A172 (cell line): ENCODE measurements around the gene SNX2. TPM values are rescaled to one million over a fixed set of nuclear protein-coding genes. Genes with fewer than 3 reads are reported as not detected.

ENCODE experiments used
- DNase-seq: peaks from one replicate; pipeline ENCODE4 v3.0.0-alpha.2; 2015; ENCODE audit warnings: low spot score
- total RNA-seq: library from RNA; depleted of rRNA; stranded (reverse); fragments of >200 nt; shearing (Covaris generic); gene quantifications from 2 replicates; pipeline ENCODE4 v1.2.3, GENCODE V29; 2014

SNX2 gene
- total RNA-seq, 1 experiment from 2014 or later = 95.4 TPM

DNA sequence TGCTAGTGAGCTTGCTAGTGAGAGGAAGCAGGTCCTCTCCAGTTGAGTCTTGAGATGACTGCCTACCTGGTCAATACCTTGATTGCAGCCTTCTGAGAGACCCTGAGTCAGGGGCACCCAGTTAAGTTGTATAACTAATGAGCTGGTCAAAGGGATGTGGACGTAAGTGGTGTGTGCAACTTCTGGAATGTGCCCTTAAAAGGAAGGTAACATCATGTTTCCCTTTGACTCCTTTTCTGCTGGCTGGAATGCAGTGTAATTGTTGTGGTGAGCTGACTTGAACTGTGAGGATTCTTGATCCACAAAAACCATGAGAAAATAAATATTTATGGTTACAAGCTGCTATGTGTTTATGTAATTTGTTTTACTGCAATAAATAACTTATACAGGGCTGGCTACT lies 2.4 kb upstream of the SNX2 start:
- peak; percentile 6 for DNase-seq

DNA sequence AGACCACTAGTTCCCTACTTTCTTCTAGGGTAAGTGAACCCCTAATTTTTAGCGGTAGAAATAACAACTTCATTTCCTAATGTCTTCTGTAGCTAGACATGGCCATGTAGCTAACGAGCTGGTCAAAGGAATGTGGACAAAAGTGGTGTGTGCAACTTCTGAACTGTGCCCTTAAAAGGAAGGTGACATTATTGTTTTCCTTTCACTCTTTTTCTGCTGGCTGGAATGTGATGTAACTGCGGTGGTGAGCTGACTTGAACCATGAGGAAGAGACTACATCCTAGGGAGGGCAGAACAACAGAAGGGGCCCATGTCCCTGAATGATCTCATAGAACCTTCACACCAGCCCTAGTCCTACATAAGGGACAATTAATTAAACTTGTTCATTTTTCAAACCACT lies 1.3 kb upstream of the SNX2 start:
- no peak for DNase-seq

DNA sequence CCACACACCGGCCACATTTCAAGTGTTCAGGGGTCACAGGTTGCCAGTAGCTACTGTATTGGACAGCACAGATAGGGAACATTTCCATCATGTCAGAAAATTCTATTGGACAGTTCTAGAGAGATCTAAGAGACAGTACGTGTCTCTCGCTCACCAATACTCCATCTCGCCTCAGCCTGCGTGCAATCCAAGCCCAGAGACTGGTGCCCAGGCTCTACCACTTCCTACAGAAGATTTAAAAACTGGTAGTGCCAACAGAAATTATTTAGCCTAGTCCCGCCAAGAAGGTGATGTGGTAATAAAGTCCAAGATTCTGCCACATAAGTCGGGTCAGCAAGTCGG lies 390 bp upstream of the SNX2 start:
- DNase-seq = no peak

DNA sequence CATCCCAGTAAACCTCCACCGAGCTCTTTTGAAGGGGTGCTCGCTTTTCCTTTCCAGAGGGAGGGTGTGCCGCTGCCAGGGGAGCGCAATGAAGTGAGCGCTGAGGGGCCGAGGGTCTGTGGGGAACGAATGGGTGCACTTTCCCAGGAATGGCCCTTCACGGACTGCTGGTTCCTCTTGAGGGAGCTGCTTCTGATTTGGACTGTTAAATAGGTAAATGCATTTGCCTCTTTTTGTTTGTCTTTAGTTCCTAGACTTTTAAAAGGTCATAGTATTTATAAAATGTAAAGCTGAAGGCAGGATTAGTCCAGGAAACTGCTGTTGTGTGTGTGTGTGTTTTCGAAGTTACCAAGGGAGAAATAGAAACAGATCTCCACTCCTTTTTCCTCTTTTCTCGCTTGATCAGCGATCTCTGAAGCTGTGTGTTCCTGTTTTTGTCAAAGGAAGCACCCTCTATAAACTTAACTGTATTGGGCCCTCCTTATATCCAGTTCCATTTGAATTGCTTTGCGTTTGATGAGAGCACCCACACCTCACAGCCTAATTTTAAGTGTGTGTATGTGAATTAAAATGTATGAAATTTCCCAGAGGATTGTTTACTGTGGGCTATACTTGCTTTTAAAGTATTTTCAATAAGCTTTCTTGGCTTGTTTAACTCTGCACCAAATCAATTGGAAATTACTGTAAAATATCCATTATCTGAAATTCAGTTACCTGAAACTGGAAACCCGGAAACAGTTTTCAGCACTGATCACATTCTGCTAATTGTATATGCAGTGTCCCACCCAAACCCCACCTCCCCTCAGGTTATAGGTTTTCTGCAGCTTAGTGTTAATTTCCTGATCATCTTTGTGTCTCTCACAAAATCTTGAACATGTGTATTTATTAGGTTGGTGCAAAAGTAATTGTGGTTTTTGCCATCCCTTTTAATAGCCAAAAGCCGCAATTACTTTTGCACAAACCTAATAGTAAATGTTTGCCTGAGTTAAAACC lies 966 bp downstream of the SNX2 start:
- peak; percentile 5 for DNase-seq

DNA sequence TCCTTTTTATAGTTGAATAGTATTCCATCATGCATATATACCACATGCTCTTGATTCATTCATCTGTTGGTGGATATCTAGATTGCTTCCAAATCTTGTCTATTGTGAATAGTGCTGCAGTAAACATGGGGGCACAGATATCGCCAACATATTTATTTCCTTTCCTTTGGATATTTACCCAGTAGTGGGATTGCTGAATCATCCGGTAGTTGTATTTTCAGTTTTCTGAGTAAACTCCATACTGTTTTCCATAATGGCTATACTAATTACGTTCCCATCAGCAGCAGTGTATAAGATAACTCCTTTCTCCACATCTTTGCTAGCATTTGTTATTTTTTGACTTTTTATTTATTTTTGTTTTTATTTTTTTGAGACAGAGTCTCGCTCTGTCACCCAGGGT lies 3.3 kb downstream of the SNX2 start:
- DNase-seq = no peak

DNA sequence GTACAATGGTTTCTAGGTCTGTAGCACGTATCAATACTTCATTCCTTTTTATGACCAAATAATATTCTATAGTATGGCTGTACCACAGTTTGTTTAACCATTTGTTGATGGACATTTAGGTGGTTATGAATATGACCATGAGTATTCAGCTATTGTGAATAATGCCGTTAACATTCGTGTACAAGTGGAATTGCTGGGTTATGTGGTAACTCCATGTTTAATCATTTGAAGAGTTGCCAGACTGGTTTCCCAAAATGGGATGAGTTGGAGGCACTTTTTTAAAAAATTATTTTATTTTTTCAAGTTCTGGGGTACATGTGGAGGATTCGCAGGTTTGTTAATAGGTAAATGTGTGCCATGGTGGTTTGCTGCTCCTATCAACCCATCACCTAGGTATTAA lies 4.6 kb downstream of the SNX2 start:
- DNase-seq = no peak

DNA sequence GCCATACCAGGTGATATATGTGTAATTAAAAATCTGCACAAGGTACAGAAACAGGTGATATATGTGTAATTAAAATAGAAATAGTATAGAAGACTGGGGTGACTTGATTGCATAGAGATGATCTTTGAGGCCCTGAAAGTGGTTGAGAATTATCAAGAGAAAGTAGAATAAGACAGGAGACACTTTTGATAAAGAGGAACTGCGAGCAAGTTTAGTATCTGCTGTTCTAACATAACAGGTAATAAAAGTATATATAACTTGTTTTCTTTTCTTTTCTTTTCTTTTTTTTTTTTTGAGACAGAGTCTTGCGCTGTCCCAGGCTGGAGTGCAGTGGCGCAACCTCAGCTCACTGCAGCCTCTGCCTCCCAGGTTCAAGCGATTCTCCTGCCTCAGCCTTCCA lies 5.4 kb downstream of the SNX2 start:
- no peak for DNase-seq

DNA sequence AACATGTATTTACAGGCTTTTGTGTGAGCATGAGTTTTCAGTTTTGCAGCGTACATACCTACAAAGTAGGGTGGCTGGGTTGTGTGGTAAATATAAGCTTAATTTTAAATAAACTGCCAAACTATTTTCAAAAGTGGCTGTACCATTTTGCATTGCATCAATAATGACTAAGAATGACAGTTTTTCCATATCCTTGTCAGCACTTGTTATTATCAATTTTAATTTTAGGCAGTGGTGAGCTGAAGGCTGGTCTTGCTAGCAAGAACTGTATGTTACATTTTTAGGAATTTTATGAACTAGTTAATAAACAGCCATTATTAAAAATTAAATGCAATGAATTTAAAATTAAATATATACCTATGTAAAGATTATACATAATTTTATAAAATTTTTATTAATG lies 6.6 kb downstream of the SNX2 start:
- DNase-seq = no peak

DNA sequence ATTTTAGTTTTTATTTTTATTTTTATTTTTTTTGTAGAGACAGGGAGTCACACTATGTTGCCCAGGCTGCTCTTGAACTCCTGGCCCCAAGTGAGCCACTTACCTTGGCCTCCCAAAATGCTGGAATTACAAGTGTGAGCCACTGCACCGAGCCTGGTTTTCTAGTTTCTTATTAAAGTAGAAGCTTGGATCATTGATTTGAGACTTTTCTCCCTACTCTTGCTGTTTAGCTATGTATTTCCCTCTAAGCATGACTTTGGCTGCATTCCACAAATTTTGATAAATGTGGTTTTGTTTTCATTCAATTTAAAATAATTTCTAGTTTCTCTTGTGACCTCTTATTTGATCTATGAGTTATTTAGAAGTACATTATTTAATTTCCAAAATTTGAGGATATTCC lies 10.4 kb downstream of the SNX2 start:
- no peak for DNase-seq

DNA sequence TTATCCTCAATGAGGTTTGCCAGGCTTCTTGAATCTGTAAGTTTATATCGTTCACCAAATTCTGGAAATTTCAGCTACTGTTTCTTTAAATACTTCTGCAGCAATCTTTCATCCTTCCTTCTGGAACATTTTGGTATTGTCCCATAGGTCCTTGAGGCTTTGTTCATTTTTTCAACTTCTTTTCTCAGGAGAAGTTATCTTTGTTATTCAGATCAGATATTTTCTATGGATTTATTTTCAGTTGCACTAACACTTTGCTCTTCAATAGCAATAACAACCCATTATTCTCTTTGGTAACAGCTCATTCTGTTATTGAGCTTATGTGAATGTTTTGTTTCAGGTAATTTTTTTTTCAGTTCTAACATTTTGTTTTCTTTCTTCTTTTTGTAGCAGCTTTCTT lies 13.5 kb downstream of the SNX2 start:
- DNase-seq = no peak

DNA sequence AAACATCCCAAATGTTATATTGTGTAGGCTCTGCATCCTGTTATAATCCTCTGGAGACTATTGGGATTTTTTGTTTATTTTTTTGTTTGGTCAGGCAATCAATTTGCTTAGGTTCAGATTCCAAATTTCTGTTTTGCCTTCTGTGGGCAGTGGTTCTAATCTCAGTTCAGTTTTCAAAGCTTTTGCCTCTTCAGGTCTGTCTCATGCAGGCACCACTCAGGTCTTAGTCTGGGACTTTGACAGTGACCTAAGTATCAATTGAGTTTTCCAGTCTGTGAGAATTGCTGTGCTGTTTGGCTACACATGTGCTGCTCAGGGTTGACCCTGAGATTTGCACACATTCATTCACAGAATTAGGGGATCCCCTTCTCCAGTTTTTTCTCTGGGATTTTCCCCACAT lies 14.1 kb downstream of the SNX2 start:
- no peak for DNase-seq

DNA sequence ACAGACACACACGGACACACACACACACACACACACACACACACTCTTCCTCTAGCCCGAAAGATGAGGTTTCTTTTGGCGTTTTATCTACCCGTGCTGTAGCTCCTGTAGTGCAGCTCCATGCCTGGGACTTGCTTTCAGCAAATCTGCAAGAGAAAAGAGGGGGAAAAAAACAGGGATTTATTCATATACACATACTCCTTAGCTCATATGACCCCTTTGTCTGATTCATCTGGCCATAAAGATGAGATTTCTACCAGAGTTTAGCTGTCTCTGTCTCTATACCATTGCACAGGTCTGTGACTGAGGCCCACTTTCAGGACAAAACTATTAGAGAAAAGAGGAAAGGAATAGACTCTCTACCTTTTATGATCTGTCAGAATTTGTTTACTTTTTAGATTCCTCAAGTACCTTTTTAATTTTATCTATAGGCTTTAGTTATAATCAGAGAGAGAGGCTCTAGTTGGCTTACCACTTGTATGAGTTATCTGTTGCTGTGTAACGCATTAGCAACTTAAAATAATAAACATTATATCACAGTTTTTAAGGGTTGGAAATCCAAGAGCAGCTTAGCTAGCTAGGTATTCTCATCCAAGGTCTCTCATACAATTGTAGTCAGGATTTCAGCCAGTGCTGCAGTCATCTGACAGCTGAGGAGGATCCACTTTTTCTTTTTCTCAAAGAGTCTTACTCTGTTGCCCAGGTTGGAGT lies 14.7 kb downstream of the SNX2 start:
- DNase-seq = no peak

DNA sequence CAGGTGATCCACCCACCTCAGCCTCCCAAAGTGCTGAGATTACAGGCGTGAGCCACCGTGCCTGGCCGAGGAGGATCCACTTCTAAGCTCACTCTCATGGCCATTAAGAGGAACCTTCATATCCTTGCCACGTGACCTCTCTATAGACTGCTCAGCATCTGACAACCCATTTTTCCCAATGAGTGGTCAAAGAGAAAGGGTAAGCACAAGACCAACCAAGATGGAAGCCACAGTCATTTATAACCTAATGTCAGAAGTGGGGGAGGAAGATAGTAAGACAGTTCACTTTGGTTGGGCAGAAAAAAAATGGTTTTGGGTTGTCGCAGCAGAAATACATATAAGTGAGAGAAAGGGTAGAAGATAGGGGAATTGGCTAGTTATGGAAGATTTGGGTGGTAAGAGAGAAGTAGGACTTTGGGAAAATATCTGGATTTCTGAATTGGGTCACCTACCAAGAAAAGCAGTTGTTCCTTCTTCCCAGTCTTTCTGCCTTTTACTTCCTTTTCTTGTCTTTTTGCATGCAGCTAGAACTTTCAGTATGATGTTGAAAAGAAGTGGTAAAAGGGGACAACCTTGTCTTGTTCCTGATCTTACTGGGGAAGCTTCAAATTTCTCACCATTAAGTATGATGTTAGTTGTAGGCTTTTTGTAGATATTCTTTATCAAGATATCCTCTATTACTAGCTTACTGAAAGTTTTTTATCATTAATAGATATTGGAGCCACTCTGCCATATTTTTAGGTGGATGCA lies 15.6 kb downstream of the SNX2 start:
- DNase-seq = no peak

DNA sequence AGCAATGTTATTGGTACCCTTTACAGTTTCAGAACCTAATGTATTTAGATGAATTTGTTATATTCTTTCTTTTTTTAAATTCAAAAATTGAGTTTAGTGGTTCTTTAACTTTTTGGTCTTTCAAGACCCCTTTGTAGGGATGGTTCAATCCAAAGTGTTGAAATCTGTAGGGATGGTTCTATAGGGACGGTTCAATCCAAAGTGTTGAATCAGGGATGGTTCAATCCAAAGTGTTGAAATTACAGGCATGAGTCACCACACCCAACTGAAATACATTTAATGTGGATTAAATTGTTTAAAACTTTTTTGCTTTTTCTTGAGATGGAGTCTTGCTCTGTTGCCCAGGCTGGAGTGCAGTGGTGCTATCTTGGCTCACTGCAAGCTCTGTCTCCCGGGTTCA lies 30.6 kb downstream of the SNX2 start:
- DNase-seq = no peak

DNA sequence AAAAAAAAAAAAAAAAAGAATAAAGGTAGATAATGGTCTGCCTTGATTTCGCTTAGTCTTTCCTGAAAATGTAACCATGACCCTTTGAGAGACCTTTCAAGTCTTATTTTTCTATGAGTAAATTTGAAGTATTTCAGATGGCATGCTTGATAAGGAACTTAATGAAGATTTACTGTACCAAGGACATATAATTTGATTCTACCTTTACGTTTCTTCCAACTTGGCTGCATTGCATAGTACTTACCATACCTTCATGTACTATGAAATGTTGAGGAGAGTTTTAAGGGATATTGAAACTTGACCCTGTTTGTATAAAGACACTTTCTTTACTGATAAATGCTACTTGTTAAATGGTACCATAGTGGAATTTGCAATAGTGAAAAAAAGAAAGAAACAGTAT lies 35.5 kb downstream of the SNX2 start:
- no peak for DNase-seq

DNA sequence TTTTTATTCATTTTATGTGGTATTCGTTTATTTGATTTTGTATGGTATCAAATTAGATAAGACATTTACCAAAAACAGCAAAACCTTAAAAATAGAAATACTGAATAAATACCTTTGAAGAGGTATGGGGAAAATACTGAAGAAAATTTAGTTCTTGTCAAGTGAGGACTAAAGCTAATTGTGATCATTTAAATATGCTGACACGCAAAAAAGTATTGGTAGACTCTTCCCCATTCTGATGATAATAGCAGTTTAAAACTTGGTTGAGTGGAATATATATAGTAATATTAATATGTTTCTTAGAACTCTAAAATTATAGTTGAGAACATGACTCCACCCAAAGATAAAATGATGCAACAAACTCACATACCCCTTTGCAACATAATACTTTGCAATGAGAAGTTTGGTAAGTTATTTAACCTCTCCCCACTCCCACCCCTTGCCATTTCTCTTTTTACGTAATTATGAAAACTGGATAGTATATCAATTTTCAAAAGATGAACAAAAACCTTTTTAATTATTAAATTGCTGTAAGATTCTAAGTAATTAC lies 40.4 kb downstream of the SNX2 start:
- DNase-seq = no peak

DNA sequence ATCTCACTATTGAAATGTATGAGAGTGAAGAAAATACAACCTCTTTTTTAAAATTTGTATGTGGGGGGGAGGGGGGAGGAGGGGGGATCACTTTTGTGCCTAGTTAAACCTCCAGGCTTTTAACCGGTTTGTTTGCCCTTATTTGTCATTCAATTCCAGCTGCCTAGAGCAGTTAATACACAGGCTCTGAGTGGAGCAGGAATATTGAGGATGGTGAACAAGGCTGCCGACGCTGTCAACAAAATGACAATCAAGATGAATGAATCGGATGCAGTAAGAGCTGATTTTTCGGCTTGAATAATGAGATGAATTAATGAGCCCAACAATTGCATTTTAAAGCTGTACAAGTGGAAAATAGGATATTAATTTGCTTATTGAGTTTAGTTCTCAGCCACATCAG lies 41.9 kb downstream of the SNX2 start:
- no peak for DNase-seq

DNA sequence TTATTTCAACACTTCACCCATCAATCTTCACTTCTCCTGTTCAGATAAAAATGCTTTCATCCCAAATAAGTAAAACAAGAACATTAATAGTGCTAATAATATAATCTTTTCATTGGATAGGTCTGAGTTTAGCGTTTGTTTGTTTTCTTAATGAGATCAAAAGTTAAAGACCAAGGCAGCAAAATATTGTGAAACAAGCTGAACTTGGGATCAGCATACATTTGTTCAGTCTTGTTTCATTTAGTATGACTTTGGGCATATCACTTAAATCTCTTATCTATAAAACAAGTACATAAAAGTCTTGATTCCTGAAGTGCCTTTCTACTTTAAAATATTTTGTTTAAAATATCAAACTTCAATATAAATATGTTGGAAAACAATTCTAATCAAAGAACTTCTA lies 57.1 kb downstream of the SNX2 start:
- DNase-seq = no peak

DNA sequence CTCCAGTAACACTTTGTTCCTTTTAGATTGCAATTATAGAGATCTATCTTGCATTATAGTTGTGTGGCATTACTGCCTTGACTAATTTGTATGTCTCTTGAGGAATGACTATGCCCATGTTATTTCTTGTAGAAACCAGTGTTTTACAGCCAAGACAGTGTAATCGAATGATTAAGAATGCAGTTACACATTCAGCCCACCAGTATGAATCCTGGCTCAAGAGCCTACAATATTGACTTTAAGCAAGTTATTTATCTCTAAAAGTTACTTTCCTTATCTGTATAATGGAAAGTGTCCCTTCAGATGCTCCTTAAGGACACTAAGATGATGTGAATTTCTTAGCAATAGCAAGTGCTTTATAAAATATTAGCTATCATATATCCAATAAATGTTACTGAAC lies 60.8 kb downstream of the SNX2 start:
- no peak for DNase-seq

DNA sequence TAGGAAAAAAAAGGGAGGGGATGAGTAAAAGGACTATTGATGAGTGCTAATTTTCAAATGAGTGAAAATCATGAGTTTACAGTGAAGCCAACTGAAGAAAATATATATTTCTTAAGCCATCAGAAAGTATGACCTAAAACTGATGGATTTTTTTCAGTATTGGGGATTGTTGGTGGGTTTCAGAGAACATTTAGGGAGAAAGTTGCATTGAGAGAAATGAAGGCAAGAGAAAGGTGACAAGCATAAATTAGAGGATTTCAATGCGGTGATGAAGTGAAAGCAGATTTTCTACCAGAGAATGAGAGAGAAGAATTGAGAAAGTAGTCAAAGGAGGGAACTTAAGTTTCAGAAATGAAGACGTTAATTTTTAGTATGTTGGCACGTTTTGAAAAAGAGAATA lies 62.1 kb downstream of the SNX2 start:
- DNase-seq = no peak

DNA sequence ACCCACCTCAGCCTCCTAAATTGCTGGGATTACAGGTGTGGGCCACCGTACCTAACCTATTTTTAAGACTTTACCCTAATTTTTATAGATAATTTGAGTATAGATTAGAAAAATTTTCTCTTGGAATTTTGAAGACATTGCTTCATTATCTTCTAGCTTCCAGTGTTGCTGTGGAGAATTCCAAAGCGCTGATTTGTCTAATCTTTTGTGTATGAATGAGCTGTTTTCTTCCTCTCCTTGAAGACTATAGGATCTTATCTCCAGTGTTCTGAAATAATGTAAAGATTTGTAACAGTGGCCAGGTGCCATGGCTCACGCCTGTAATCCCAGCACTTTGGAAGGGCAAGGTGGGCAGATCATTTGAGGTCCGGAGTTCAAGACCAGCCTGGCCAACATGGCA lies 64.9 kb downstream of the SNX2 start:
- DNase-seq = no peak

DNA sequence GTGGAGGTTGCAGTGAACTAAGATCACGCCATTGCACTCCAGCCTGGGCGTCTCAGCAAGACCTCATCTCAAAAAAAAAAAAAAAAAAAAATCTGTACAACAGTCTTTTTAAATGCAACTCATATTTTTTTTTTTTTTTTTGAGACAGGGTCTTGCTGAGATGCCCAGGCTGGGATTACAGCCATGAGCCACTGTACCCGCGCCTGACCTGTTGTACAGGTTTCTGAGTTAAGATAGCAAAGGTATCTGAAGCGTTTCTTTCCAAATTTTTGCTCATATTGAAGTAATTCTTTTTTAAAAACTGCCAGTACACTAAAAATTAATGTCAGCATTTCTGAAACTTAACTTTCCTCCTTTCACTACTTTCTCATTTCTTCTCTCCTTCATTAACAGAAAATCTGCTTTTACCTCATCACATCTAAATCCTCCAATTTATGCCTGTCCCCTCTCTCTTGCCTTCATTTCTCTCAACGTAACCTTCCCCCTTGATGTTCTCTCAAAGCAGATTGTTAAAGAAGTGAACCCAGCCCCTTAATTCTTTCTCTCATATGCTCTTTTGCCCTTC lies 67.2 kb downstream of the SNX2 start:
- DNase-seq = no peak
